Smooth muscle cell (in vitro differentiated cells): Measurements from ENCODE around the gene TEX50. TPM values are rescaled to one million over a fixed set of nuclear protein-coding genes. Genes with fewer than 3 reads are reported as not detected.
"Not testable (repeated sequence)": the region's sequence is repeated elsewhere in the genome, so short reads cannot be mapped to it uniquely, and the experiment has no call there.

ENCODE experiments used
- DNase-seq: peaks from one replicate; lab custom pipeline; 2025; ENCODE audit not compliant: unreplicated experiment; lab: John Stamatoyannopoulos, UW
- H2AFZ ChIP-seq: fragments of 200-600 bp; sonication (generic); 2 replicates; pipeline ENCODE4 v1.6.0; 2016; ENCODE audit warnings: antibody characterized with exemption, low read depth, mild to moderate bottlenecking
- H3F3A ChIP-seq: fragments of 200-600 bp; sonication (generic); 2 replicates; pipeline ENCODE4 v1.6.0; 2017; ENCODE audit warnings: antibody characterized with exemption, low read depth
- H3K27ac ChIP-seq: fragments of 200-600 bp; sonication (generic); 2 replicates; pipeline ENCODE4 v1.5.1; 2016; ENCODE audit warnings: low read depth, mild to moderate bottlenecking
- H3K27me3 ChIP-seq: fragments of 200-600 bp; sonication (generic); 2 replicates; pipeline ENCODE4 v1.6.1; 2016; ENCODE audit warnings: low read depth, mild to moderate bottlenecking
- H3K36me3 ChIP-seq: fragments of 200-600 bp; sonication (generic); 2 replicates; pipeline ENCODE4 v1.5.1; 2016; ENCODE audit warnings: low read depth
- H3K4me1 ChIP-seq: fragments of 200-600 bp; sonication (generic); 2 replicates; pipeline ENCODE4 v1.5.1; 2016; ENCODE audit warnings: low read depth
- H3K4me2 ChIP-seq: fragments of 200-600 bp; sonication (generic); 2 replicates; pipeline ENCODE4 v1.6.0; 2016; ENCODE audit warnings: mild to moderate bottlenecking
- H3K4me3 ChIP-seq: fragments of 200-600 bp; sonication (generic); 2 replicates; pipeline ENCODE4 v1.5.1; 2016; ENCODE audit warnings: mild to moderate bottlenecking
- H3K79me2 ChIP-seq: fragments of 200-600 bp; sonication (generic); 2 replicates; pipeline ENCODE4 v1.6.0; 2016; ENCODE audit warnings: low read depth, mild to moderate bottlenecking
- H3K9ac ChIP-seq: fragments of 200-600 bp; sonication (generic); 2 replicates; pipeline ENCODE4 v1.6.0; 2016; ENCODE audit warnings: low read depth
- H3K9me3 ChIP-seq: fragments of 200-600 bp; sonication (generic); replicated peaks from 2 replicates; pipeline ENCODE4 v1.5.1; 2016; ENCODE audit warnings: low read depth
- H4K20me1 ChIP-seq: fragments of 200-600 bp; sonication (generic); 2 replicates; pipeline ENCODE4 v1.6.0; 2016; ENCODE audit warnings: low read depth
- WGBS: methylation state at CpG from one replicate; pipeline ENCODE4 v1.1.7; 2016; ENCODE audit warnings: low lambda C conversion rate; 5-methylcytosine and 5-hydroxymethylcytosine counted together
- polyA plus RNA-seq: library from polyadenylated mRNA; unstranded; fragments of >200 nt; fragmentation: Nextera tagmentation; extraction: Ambion mirVana; gene quantifications from 2 replicates; pipeline ENCODE4 v1.2.1, GENCODE V29; 2016
- total RNA-seq: library from RNA; depleted of rRNA; stranded (reverse); fragments of >200 nt; gene quantifications from 2 replicates; pipeline ENCODE4 v1.2.3, GENCODE V29; 2014
- TF ChIP-seq, protein P1 (sequence below): fragments of 200-600 bp; sonication (generic); IDR thresholded peaks from 2 replicates; pipeline ENCODE4 v1.5.1; 2017; ENCODE audit warnings: borderline replicate concordance, mild to moderate bottlenecking, antibody characterized with exemption; ENCODE audit not compliant: insufficient read depth, poor library complexity, severe bottlenecking

TEX50 gene
- total and polyA plus RNA-seq, 2 experiments from 2014 or later, result 0.49 TPM; not detected in 1

DNA sequence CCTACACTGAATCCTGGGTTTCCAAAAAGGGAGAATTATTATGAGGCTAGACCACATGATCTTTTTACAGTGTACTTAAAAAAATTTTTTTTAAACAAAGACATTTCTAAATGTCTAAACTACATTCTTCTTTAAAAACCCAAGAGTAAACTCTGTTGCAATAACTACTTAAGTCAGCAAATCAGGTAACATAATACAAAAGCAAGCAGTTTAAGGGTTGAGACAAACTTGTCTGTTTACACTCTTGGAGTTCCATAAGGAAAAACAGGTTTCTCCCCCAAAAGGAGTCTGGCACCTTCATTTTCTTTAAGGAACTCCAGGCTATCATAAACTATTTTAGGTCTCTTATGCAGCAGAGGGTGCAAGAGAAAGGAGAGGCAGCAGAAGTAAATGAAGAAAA, 47.0 kb downstream of the TEX50 start:
- Histone ChIP-seq H4K20me1 (peaks cover 9% of the 10 kb centered on the region), H3K36me3 (no peaks in the 10 kb centered on the region), H2AFZ (no peak overlapping the region), H3K79me2 (no peaks in the 10 kb centered on the region), H3K9me3 (no peaks in the 10 kb centered on the region), H3K4me3 (no peak overlapping the region), H3K27me3 (no peaks in the 10 kb centered on the region), H3K9ac (no peak overlapping the region), H3K4me1 (peaks cover 5% of the 10 kb centered on the region), H3K4me2 (no peak overlapping the region), H3K27ac (no peak overlapping the region), H3F3A (no peaks in the 10 kb centered on the region)
- TF ChIP-seq, protein P1, sequence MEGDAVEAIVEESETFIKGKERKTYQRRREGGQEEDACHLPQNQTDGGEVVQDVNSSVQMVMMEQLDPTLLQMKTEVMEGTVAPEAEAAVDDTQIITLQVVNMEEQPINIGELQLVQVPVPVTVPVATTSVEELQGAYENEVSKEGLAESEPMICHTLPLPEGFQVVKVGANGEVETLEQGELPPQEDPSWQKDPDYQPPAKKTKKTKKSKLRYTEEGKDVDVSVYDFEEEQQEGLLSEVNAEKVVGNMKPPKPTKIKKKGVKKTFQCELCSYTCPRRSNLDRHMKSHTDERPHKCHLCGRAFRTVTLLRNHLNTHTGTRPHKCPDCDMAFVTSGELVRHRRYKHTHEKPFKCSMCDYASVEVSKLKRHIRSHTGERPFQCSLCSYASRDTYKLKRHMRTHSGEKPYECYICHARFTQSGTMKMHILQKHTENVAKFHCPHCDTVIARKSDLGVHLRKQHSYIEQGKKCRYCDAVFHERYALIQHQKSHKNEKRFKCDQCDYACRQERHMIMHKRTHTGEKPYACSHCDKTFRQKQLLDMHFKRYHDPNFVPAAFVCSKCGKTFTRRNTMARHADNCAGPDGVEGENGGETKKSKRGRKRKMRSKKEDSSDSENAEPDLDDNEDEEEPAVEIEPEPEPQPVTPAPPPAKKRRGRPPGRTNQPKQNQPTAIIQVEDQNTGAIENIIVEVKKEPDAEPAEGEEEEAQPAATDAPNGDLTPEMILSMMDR, result no peak
- DNase-seq, result no peak

- WGBS, result 91% methylated on average over 4 of the region's 4 CpGs
- not testable (repeated sequence) for H3K4me1 ChIP-seq, H3K27ac ChIP-seq, H3K27me3 ChIP-seq, H3K4me2 ChIP-seq, H4K20me1 ChIP-seq, H3K79me2 ChIP-seq, H3F3A ChIP-seq, DNase-seq, H3K4me3 ChIP-seq, H2AFZ ChIP-seq, H3K36me3 ChIP-seq, H3K9me3 ChIP-seq, H3K9ac ChIP-seq
Observed at GRCh38 chr1:173683838-173684237, 48.7 kb downstream of the TEX50 start.

- DNase-seq, H3F3A ChIP-seq, H3K9me3 ChIP-seq, H3K36me3 ChIP-seq, H3K9ac ChIP-seq, H3K27ac ChIP-seq, H3K79me2 ChIP-seq, H4K20me1 ChIP-seq, H3K4me2 ChIP-seq, H3K4me3 ChIP-seq, H3K4me1 ChIP-seq, H3K27me3 ChIP-seq, H2AFZ ChIP-seq: not testable (repeated sequence)
- 78% methylated on average over 3 of the region's 3 CpGs for WGBS
Observed at GRCh38 chr1:173685121-173685520, 50.0 kb downstream of the TEX50 start.

Other genes starting within 250 kb of the TEX50 start
- gene PRDX6, start 158.0 kb upstream of the TEX50 start, total RNA-seq, result 657 and 689 TPM in 2 replicates
- 484 and 526 TPM in 2 replicates for gene PRDX6, start 158.0 kb upstream of the TEX50 start, polyA plus RNA-seq
- not detected in 2 replicates for gene SLC9C2, start 32.3 kb upstream of the TEX50 start, total RNA-seq
- 0.35 TPM in 1 of 2 replicates, not detected in the other for gene SLC9C2, start 32.3 kb upstream of the TEX50 start, polyA plus RNA-seq
- gene ANKRD45, start 34.5 kb downstream of the TEX50 start, total RNA-seq, result 0.72 TPM in 1 of 2 replicates, not detected in the other
- gene ANKRD45, start 34.5 kb downstream of the TEX50 start, polyA plus RNA-seq, result 1.8 and 5.3 TPM in 2 replicates
- 47.6 and 49.7 TPM in 2 replicates for gene KLHL20, start 79.6 kb downstream of the TEX50 start, total RNA-seq
- 21.2 and 25.6 TPM in 2 replicates for gene KLHL20, start 79.6 kb downstream of the TEX50 start, polyA plus RNA-seq
- gene DARS2, start 189.3 kb downstream of the TEX50 start, total RNA-seq, result 16.9 and 19.3 TPM in 2 replicates
- gene DARS2, start 189.3 kb downstream of the TEX50 start, polyA plus RNA-seq, result 7.7 and 10.1 TPM in 2 replicates
- 14.6 and 15.6 TPM in 2 replicates for gene CENPL, start 189.5 kb downstream of the TEX50 start, total RNA-seq
- 3.5 and 6.1 TPM in 2 replicates for gene CENPL, start 189.5 kb downstream of the TEX50 start, polyA plus RNA-seq
- gene GAS5, start 232.7 kb downstream of the TEX50 start, total RNA-seq, result 206 and 276 TPM in 2 replicates
- gene GAS5, start 232.7 kb downstream of the TEX50 start, polyA plus RNA-seq, result 104 and 156 TPM in 2 replicates
- gene ZBTB37, start 233.0 kb downstream of the TEX50 start, total RNA-seq, result 6.6 and 9.1 TPM in 2 replicates
- gene ZBTB37, start 233.0 kb downstream of the TEX50 start, polyA plus RNA-seq, result 0.77 and 0.98 TPM in 2 replicates